ENCODE results near the gene MRPS18A. TPM values are rescaled to one million over a fixed set of nuclear protein-coding genes. Genes with fewer than 3 reads are reported as not detected.
A peak's percentile ranks its signal among the peaks of the same experiment; 100 is the strongest.

Gene MRPS18A
- total RNA-seq, 4 donors from 2014 or later: 161 to 171 (median 168) TPM

- ATAC-seq (no peak), DNase-seq (no peak)
- no peak for TF ChIP-seq POLR2A (IDR thresholded peaks at IDR 0.05)
- TF ChIP-seq, protein P1, sequence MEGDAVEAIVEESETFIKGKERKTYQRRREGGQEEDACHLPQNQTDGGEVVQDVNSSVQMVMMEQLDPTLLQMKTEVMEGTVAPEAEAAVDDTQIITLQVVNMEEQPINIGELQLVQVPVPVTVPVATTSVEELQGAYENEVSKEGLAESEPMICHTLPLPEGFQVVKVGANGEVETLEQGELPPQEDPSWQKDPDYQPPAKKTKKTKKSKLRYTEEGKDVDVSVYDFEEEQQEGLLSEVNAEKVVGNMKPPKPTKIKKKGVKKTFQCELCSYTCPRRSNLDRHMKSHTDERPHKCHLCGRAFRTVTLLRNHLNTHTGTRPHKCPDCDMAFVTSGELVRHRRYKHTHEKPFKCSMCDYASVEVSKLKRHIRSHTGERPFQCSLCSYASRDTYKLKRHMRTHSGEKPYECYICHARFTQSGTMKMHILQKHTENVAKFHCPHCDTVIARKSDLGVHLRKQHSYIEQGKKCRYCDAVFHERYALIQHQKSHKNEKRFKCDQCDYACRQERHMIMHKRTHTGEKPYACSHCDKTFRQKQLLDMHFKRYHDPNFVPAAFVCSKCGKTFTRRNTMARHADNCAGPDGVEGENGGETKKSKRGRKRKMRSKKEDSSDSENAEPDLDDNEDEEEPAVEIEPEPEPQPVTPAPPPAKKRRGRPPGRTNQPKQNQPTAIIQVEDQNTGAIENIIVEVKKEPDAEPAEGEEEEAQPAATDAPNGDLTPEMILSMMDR (IDR thresholded peaks at IDR 0.05 in 4 of 5, conservative IDR thresholded peaks at IDR 0.05 in 1 of 5): no peak
- H3K27ac ChIP-seq: no peak overlapping the region
- intact Hi-C loops (cut with DNase I; ENCODE audit: low total_unique reads) (no loop called here), in situ Hi-C loops (cut with MboI; ENCODE audit: low sequenced_read_pairs in 4 of 4) (no loop called here)
- H3K27me3 ChIP-seq: no peaks in the 10 kb centered on the region
- no peaks in the 10 kb centered on the region for H3K36me3 ChIP-seq
- no peaks in the 10 kb centered on the region for H3K9me3 ChIP-seq
- H3K4me3 ChIP-seq: no peak overlapping the region
- H3K4me1 ChIP-seq: peaks cover 31% of the 10 kb centered on the region in 2 donors
Observed at GRCh38 chr6:43689421-43689820, 1.8 kb upstream of the MRPS18A start.

DNA sequence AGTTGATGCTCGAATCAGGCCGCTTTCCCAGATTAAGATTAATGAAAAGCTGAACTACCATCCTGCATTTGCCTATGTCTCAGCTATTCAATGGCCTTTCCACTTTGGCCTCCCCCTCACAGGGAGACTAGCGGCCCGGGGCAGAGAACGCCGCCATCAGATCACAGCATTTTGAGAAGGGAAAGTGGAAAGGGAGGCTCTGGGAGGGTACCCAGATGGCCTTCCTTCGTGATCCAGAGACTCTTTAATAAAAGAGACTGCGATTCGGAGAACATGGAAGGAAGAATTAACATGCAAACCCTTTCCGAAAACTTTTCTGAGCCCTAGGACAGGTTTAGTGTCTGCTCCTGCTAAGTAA, 533 bp downstream of the MRPS18A start:
- H3K4me1 ChIP-seq: peaks cover 55% of the 10 kb centered on the region in 2 donors
- no peak for ATAC-seq
- in situ Hi-C loops (cut with MboI; ENCODE audit: low sequenced_read_pairs in 4 of 4) (no loop called here), intact Hi-C loops (cut with DNase I; ENCODE audit: low total_unique reads) (no loop called here)
- no peaks in the 10 kb centered on the region for H3K27me3 ChIP-seq
- no peaks in the 10 kb centered on the region for H3K36me3 ChIP-seq
- DNase-seq: no peak
- peak overlapping the region; percentile 86 to 94 (median 91) for H3K4me3 ChIP-seq
- H3K9me3 ChIP-seq: no peaks in the 10 kb centered on the region
- peak overlapping the region; percentile 90 to 97 (median 92) for H3K27ac ChIP-seq
- TF ChIP-seq POLR2A (IDR thresholded peaks at IDR 0.05): no peak
- TF ChIP-seq, protein P1 (IDR thresholded peaks at IDR 0.05 in 4 of 5, conservative IDR thresholded peaks at IDR 0.05 in 1 of 5): no peak

DNA sequence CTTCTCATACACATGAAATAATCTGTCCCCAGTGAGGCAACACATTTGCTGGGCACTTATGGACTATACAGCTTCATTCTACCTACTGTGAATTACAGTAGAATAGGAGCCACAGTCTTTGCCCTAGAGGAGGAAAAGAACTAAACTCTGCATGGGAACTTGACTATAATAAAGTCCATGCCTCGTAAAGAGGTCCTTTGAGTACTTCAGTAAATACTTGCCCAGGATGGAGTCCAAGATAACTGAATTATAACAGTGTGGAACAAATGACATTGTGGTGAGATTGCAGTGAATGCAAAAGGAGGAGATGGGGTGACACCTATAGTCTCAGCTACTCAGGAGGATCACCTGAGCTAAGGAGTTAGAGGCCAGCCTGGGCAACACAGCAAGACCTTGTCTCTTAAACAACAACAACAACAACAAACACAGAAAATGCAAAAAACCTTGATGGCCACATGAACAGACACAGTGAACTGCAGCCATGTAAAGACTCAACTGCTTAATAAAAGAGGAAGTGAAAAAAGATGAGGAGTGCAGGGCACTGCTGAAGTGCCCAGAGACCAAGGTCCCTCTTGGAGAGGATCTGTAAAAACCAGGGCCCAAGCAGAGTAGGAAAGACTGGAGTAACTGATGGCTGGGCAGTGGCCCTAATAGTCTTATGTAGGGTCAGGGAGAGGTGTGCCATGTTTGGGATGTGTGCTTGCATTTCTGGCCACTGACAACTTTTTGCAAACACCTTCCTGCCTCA, 3.7 kb downstream of the MRPS18A start:
- H3K27ac ChIP-seq: peak overlapping the region; percentile 95 to 97 (median 96)
- ATAC-seq: no peak
- intact Hi-C loops (cut with DNase I; ENCODE audit: low total_unique reads) (no loop called here), in situ Hi-C loops (cut with MboI; ENCODE audit: low sequenced_read_pairs in 4 of 4) (no loop called here)
- no peak overlapping the region for H3K4me3 ChIP-seq
- TF ChIP-seq, protein P1 (IDR thresholded peaks at IDR 0.05 in 4 of 5, conservative IDR thresholded peaks at IDR 0.05 in 1 of 5): no peak
- no peak for TF ChIP-seq POLR2A (IDR thresholded peaks at IDR 0.05)
- no peaks in the 10 kb centered on the region for H3K27me3 ChIP-seq
- H3K4me1 ChIP-seq: peaks cover 87% of the 10 kb centered on the region in 2 donors
- no peaks in the 10 kb centered on the region for H3K9me3 ChIP-seq
- H3K36me3 ChIP-seq: no peaks in the 10 kb centered on the region
- no peak for DNase-seq

GRCh38 chr6:43682724-43683429, 4.7 kb downstream of the MRPS18A start:
- Histone ChIP-seq H3K4me3 (peak overlapping the region in 2 of 4 donors; percentile 1 to 9), H3K9me3 (no peaks in the 10 kb centered on the region), H3K27ac (peak overlapping the region; percentile 95 to 97 (median 96)), H3K36me3 (no peaks in the 10 kb centered on the region), H3K27me3 (no peaks in the 10 kb centered on the region), H3K4me1 (peaks cover 88 to 89% of the 10 kb centered on the region in 2 donors)
- in situ Hi-C loops (cut with MboI; ENCODE audit: low sequenced_read_pairs in 4 of 4) (no loop called here), intact Hi-C loops (cut with DNase I; ENCODE audit: low total_unique reads) (no loop called here)
- no peak for DNase-seq
- TF ChIP-seq, protein P1 (IDR thresholded peaks at IDR 0.05 in 4 of 5, conservative IDR thresholded peaks at IDR 0.05 in 1 of 5): no peak
- TF ChIP-seq POLR2A (IDR thresholded peaks at IDR 0.05): peak in 1 of 2 donors; percentile 9
- ATAC-seq: no peak
